Vagina (tissue), 2 donors: ENCODE results near the gene UPK2.
A peak's percentile ranks its signal among the peaks of the same experiment; 100 is the strongest.

Source experiments
- POLR2AphosphoS5 ChIP-seq, 2 donors: sonication (generic); formaldehyde crosslinking; IDR thresholded peaks; one replicate each; pipeline ENCODE4 v1.9.0; 2017; ENCODE audit warnings: antibody characterized with exemption in 2 of 2, mild to moderate bottlenecking in 2 of 2, low read depth in 1 of 2; ENCODE audit not compliant: insufficient read depth in 1 of 2
- TF ChIP-seq, protein P1 (sequence below), 3 experiments: fragments of 450-650 bp in 2 of 3; fragments of 200-600 bp in 1 of 3; sonication (generic) in 1 of 3; IDR thresholded peaks; one replicate each; pipeline ENCODE4 v1.5.1; 2017 to 2019; ENCODE audit warnings: antibody characterized with exemption in 3 of 3, mild to moderate bottlenecking in 2 of 3, moderate library complexity in 2 of 3

DNA sequence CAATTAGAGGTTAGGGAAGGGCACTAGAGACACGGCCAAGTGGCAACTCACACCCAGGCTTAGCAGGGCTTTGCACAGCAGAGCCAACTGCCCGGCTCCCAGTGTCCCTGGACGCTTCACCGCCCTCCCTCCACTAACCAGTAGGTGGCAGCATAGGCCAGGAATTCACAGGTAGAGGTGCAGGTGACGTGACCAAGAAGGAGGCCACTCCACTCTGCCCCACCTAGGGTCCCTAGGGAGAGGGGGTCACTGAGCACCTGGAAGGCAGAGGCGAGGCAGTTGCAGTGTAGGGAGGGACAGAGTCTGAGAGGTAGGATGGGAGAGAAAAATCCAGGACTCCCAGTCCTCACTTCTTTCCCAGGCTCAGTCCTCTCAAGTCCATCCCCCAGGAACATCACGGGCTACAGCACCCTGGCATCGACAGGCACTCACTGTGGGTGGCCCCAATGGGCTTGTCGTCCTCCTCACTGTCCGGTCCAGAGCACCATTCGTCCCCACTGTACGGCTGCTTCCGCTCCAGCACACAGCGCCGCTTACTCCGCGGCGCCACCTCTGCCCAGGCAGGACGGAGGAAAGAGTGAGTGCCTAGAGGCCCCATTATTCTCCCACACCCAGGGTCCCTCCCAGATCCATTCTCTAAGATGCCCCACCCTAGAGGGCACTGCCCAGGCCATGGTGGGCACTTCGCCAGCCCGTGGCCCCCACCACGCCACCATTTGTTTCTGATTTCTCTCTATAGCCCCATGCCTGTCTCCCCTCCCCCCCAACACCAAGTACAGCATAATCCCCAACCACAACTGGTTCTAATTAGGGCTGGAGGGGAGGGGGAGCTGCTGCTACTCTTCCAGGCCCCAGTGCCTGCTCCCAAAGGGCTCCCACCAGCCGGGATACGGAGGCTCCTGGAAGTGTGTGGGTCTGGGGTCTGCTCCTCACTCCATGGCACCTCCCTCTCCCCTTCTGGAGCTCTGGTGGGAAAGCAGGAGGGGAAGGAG, 48.8 kb upstream of the UPK2 start:
- TF ChIP-seq POLR2AphosphoS5 (IDR thresholded peaks at IDR 0.05; ENCODE audit: insufficient read depth in 1 of 2, low read depth in 1 of 2): peak; percentile 35 to 73
- TF ChIP-seq, protein P1, sequence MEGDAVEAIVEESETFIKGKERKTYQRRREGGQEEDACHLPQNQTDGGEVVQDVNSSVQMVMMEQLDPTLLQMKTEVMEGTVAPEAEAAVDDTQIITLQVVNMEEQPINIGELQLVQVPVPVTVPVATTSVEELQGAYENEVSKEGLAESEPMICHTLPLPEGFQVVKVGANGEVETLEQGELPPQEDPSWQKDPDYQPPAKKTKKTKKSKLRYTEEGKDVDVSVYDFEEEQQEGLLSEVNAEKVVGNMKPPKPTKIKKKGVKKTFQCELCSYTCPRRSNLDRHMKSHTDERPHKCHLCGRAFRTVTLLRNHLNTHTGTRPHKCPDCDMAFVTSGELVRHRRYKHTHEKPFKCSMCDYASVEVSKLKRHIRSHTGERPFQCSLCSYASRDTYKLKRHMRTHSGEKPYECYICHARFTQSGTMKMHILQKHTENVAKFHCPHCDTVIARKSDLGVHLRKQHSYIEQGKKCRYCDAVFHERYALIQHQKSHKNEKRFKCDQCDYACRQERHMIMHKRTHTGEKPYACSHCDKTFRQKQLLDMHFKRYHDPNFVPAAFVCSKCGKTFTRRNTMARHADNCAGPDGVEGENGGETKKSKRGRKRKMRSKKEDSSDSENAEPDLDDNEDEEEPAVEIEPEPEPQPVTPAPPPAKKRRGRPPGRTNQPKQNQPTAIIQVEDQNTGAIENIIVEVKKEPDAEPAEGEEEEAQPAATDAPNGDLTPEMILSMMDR (IDR thresholded peaks at IDR 0.05): peak; percentile 88 to 97 (median 95)
